CD4-positive, alpha-beta T cell treated with Interleukin-6 for 4 hours (primary cell): ENCODE measurements around the gene CXXC5.

ENCODE experiments used
- DNase-seq: peaks from one replicate; pipeline ENCODE4 v3.0.0-alpha.2; 2020; ENCODE audit warnings: mixed read lengths

CXXC5 gene

DNA sequence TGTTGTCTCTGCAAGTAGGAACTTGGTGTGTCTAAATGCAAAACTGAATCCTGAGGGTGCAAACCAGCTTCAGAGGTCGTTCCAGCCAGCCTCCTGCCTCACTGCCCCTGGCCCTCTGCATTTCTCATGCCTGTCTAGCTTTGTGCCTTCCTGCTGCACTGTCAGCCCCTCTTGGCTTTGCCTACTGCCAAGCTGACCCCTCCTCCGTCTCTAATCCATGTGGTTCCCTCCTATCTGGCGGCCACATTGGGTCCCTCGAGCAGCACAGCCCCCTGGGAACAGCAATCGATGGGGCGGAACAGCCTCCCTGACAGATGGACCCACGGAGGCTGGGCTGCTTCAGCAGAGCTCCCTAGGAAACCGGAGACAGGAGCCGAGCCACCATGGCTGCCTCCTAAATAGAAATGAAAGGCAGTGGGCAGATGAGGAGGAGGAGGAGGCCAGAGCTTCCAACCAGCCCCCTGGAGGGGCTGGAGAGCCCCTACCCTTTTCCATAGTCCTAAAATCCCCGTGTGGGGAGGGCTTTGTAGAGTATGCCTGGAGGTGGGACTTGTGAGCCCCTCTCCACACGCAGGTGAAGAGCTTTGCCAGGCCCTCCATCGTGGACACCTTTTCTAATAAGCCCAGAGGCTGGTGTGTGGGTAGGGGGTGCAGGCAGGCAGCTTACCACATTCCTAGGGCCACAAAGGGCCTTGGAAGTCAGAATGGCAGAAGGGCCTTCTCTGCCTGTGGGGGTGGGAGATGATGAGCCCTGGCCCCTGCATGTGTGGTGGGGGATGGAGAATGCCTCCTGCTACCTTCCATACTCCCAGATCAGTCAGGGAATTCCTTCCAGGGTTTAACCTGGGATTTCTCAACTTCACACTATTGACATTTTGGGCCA is 9.2 kb upstream of the CXXC5 start:
- no peak for DNase-seq

GRCh38 chr5:139639619-139640380 is 8.3 kb upstream of the CXXC5 start:
- DNase-seq = no peak

- DNase-seq = no peak
Measured at GRCh38 chr5:139640421-139641115, 7.6 kb upstream of the CXXC5 start.

DNA sequence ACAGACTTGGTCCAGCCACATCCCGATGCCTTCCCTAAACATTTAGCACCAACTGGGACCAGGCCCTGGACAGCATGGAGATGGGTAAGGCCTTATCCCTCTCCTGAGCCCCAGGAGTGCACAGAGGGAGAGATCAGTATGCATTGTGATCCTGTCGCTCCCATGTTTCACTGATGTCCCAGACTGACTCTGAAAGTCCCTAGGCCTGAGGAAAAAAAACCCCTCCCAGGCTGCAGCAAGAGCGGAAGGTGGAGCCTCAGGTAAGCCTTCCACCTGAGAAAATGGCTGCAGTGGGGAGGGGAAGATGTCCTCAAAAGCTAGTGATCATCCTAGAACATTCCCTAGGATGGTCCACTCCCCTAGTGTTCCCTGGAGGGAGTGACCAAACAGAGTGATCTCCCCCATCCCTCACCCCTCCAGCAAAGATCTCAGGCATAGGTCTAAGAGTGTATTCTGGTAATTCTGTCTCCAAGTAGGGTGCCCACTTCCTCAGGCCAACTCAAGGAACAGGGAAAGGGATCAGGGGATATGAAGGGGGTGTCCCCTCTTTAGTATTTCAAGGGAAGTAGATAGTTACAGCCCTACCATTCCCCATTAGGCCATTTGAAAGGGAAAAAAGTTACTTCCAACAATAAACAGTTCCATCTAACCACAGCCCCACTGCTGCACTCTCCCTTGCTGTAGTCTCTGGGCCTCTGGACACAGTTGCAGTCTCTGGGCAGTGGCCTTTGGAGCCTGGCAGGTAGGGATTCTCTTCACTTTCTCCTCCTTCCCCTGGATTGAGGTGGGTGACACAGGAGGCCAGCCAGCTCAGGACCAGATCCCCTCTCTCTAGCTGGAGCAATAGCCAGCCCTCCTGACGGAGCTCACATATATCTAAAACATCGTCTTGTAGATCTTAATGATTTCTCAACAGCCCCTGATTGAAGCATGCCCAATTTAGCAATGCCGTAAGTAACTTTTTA is 6.8 kb upstream of the CXXC5 start:
- DNase-seq = no peak

GRCh38 chr5:139642213-139642612 is 5.9 kb upstream of the CXXC5 start:
- no peak for DNase-seq

GRCh38 chr5:139642891-139643871 is 5.0 kb upstream of the CXXC5 start:
- no peak for DNase-seq

DNA sequence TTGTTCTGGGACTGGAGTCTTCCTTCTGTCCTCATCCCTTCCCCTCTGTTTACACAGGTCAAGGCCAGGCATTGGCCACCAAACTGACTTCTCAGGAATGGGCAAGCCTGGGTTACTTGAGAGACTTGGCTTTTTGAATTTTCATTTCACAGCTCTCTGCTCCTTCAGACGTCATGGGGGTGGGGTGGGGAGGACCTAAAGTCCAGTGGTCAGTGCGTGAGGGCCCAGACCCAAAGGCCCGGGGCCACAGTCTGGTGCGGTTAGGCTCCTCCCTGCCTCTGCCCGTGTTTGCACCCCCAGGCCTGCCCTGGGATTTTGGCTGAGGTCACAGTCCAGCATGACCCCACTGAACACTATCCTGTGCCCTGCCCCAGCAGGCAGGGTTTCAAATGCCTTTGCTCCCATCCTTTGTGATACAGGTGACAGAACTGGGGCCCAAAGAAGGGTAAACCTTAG is 4.1 kb upstream of the CXXC5 start:
- DNase-seq = no peak

GRCh38 chr5:139644646-139645429 is 3.3 kb upstream of the CXXC5 start:
- DNase-seq = no peak

- no peak for DNase-seq
Measured at GRCh38 chr5:139645430-139645871, 2.7 kb upstream of the CXXC5 start.

- DNase-seq = no peak
Measured at GRCh38 chr5:139646111-139646510, 2.0 kb upstream of the CXXC5 start.

DNA sequence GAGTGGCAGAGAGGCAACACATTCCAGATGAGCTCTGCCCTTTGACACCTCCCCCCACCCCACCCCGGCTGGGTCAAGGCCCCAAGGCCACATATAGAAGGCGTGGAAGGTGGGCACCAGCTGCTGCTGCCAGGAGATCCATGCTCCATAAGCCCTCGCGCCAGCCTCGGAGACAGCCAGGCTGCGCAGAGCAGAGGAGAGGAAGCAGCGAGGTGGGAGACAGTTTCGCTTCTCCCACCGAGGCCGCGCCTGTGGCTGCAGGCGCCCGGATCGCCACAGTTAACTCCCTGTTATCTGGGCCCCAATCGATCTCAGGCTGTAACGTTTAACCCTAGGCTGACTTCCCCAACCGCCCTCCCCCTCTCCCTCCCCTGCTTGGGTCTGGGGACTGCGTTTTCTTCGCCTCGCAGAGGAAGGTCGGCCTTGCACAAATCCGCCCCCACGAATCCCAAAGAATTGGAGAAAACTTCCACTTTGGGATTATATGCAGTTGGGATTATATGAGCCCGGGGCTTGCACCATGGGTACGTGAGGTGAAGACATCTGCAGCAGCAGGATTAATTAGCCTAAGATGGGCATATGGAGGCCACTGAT is 1.1 kb upstream of the CXXC5 start:
- DNase-seq = no peak

DNA sequence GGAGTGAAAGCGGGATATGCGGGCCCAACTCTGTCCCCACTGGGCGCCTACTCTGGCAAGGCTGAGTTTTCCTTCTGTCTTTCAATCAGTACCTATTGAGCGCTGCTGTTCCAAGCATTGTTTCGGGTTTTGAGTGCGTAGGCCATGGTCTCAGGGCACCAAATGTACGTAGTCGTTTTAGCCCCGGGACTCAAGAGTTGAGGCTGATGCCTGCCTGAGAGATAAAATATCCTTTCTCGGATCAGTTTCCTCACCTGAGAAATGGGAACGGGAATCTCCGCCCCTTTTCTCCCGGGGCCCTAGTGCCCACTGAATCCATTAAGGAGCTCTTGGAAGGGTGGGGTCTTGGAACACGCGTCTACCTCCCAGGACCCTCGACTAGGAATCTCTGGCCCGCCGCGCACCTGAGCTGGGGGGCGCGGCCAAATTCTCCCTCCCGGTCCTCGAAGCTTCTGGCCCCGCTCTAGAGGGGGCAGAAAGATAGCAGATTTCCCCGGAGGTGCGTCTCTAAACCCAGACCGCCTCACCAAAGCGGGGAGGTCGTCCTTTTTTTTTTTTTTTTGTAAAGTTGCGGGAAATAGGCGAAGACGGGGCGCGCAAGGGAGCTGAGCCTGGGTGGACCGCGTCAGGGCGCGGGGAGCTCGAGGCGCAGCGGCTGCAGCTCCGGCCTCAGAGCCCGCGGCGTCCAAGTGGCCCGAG is 494 bp upstream of the CXXC5 start:
- DNase-seq = peak; percentile 0

DNA sequence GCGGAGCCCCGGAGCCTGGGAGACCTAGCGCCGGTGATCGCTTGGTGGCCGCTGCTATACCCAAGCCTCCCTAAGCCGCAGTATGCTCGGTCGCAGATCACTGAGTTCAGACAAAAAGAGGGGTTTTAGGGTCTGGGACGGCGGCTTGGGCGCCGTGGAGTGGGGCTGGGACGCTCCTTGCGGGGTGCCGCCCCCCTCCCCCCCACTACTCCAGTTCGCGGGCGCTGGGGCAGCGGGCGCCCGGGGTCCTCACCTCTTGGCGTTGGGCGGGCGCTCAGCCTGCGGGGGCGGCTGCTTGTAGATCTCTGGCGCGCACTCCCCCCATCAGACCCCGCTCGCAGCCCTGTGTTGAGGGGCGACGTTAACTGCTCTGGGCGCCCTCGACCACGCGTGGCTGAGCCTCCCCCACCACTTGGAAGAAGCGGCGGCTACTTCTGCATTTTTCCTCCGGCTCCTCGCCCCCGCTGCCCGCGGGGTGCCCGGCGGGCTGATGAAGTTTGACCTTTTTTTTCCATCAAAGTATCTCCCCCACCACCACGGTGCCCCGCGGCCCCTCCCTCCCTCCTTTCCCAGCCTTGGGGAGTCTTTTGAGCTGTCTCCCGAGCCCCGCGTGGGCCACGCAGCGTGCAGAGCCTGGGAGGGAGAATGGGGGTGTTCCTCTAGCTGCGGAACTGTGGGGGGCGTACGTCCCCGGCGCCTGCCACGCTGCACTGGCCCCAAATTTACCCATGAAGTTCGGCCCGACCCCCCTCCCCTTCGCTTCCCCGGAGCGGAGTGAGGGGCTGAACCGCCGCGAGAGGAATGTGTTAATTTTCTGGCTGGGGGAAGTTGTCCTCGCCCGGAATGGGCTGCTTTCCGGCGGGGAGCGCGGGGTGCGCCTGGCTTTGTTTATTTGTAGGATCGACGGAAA is 1.2 kb downstream of the CXXC5 start:
- DNase-seq = no peak

GRCh38 chr5:139650031-139650688 is 2.0 kb downstream of the CXXC5 start:
- peak; percentile 41 for DNase-seq

- peak; percentile 2 for DNase-seq
Measured at GRCh38 chr5:139650689-139651042, 2.5 kb downstream of the CXXC5 start.

- DNase-seq = no peak
Measured at GRCh38 chr5:139651043-139651834, 3.1 kb downstream of the CXXC5 start.
